ENCODE measurements around the gene PRAMEF20.

PRAMEF20 gene

DNA sequence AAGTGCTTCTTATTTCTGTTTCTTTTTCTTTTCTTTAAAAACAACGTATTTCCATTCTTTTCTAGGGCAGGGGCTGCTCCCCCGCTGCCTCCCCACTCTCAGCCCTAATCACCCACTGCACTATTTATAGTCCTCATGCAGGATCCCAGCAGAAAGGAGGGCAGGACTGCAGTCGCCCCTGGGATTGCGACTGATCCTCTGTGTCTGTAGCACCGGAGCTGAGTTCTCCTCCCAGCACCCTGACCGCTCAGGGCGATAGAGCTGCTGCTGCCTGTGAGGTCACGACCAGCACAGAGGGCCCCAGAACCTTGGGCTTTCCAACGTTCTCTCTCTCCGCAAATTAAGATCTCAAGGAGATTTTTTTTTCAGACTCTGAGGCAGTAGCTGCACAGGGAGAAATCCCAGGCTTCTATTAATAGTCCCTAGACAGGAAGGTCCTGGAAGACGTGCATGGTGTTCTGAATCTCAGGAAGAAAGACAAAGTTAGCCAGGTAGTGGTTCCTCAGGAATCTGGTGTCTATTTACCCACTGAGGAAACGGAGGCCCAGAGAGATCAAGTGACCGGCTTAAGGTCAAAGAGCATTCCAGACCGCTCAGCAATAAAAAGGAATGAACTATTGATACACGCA is 46.8 kb downstream of the PRAMEF20 start:
- TF ChIP-seq, protein P1, sequence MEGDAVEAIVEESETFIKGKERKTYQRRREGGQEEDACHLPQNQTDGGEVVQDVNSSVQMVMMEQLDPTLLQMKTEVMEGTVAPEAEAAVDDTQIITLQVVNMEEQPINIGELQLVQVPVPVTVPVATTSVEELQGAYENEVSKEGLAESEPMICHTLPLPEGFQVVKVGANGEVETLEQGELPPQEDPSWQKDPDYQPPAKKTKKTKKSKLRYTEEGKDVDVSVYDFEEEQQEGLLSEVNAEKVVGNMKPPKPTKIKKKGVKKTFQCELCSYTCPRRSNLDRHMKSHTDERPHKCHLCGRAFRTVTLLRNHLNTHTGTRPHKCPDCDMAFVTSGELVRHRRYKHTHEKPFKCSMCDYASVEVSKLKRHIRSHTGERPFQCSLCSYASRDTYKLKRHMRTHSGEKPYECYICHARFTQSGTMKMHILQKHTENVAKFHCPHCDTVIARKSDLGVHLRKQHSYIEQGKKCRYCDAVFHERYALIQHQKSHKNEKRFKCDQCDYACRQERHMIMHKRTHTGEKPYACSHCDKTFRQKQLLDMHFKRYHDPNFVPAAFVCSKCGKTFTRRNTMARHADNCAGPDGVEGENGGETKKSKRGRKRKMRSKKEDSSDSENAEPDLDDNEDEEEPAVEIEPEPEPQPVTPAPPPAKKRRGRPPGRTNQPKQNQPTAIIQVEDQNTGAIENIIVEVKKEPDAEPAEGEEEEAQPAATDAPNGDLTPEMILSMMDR (IDR thresholded peaks at IDR 0.05; ENCODE audit: control insufficient read depth, insufficient read depth, low read depth, low read length, missing control alignments): no peak
- DNase-seq (ENCODE audit: low read depth): no peak
- H3K4me3 ChIP-seq (ENCODE audit: control insufficient read depth, low read depth, low read length): no peak overlapping the region

GRCh38 chr1:13461977-13462376 is 51.7 kb downstream of the PRAMEF20 start:
- no peak overlapping the region for H3K4me3 ChIP-seq (ENCODE audit: control insufficient read depth, low read depth, low read length)
- TF ChIP-seq, protein P1 (IDR thresholded peaks at IDR 0.05; ENCODE audit: control insufficient read depth, insufficient read depth, low read depth, low read length, missing control alignments): no peak
- no peak for DNase-seq (ENCODE audit: low read depth)

DNA sequence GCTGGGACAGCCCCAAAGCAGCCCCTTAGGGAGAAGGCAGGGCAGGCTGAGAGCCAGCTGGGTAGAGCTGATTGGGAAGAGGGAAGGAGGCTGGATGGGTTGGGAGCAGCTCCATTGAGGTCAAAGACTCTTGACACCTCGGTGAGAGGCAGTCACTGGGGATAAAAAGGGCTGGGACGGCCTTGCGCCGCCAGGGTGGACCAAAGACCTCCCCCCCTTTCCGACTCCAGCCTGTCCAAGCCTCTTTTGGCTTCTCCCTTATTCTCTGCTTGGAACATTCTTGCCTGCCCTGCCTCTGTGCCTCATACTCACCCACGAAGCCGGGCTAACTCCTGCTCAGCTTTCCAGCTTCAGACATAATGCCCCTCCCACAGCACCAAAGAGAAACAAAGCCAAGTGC is 52.4 kb downstream of the PRAMEF20 start:
- H3K4me3 ChIP-seq (ENCODE audit: control insufficient read depth, low read depth, low read length): no peak overlapping the region
- TF ChIP-seq, protein P1 (IDR thresholded peaks at IDR 0.05; ENCODE audit: control insufficient read depth, insufficient read depth, low read depth, low read length, missing control alignments): no peak
- DNase-seq (ENCODE audit: low read depth): no peak

DNA sequence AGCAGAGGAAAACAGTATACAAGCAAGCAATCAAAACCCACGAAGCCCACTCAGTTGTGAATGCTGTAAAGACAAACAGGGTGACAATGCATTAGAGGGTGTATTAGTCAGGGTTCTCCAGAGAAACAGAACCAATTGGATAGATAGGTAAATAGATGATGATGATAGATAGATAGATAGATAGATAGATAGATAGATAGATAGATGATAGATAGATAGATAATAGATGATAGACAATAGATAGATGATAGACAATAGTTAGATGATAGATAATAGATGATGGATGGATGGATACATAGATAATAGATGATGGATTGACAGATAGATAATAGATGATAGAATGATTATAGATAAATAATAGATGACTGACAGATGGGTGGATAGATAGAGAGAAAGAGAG is 55.3 kb downstream of the PRAMEF20 start:
- DNase-seq (ENCODE audit: low read depth): no peak
- TF ChIP-seq, protein P1 (IDR thresholded peaks at IDR 0.05; ENCODE audit: control insufficient read depth, insufficient read depth, low read depth, low read length, missing control alignments): no peak
- no peak overlapping the region for H3K4me3 ChIP-seq (ENCODE audit: control insufficient read depth, low read depth, low read length)

DNA sequence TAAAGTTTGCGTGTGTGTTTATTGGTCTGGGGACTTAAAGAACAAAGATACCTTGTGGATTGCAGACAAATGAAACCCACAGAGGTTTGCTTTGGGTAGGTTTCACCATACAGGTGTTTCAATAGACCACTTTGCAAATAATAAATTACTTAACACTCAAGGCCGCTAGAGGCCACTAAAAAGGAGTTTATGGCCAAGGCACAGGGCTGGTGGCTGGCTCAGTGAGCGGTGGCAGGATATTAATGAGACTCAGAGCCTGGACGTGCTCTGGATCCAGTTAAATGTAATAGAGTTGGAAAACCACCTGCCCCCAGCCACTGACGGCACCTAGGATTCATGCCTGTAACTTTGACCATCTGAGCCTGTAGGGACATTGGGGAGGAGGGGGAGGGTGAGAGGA is 59.1 kb downstream of the PRAMEF20 start:
- TF ChIP-seq, protein P1 (IDR thresholded peaks at IDR 0.05; ENCODE audit: control insufficient read depth, insufficient read depth, low read depth, low read length, missing control alignments): no peak
- DNase-seq (ENCODE audit: low read depth): no peak
- H3K4me3 ChIP-seq (ENCODE audit: control insufficient read depth, low read depth, low read length): no peak overlapping the region
